WTC11 (cell line): ENCODE results near the gene IL16. TPM values are rescaled to one million over a fixed set of nuclear protein-coding genes. Genes with fewer than 3 reads are reported as not detected.

Source experiments
- ATAC-seq: fragments of 200-7000 bp; cut with Tn5 transposase; 2 replicates; pipeline ENCODE4 v1.10.0; 2021; ENCODE audit warnings: mild to moderate bottlenecking, moderate library complexity
- CTCF ChIA-PET: fragments of 300-600 bp; sonication (Branson Sonifier 250); formaldehyde crosslinking; loops from one replicate; lab custom pipeline; 2021; ENCODE audit warnings: antibody characterized with exemption; lab: Charles Lee
- POLR2A ChIA-PET: fragments of 350-600 bp; sonication (Branson Sonifier 250); formaldehyde crosslinking; loops from one replicate; lab custom pipeline; 2021; ENCODE audit warnings: antibody characterized with exemption; lab: Charles Lee
- DNase-seq: peaks from one replicate; pipeline ENCODE4 v3.0.0; 2021; ENCODE audit warnings: low spot score
- H3K27ac Mint-ChIP-seq: 2 replicates; pipeline ENCODE4 v1.8.0; 2021; ENCODE audit warnings: mixed read lengths
- H3K27me3 Mint-ChIP-seq: 2 replicates; pipeline ENCODE4 v1.8.0; 2021; ENCODE audit warnings: low read depth, mild to moderate bottlenecking, moderate library complexity, mixed read lengths
- H3K36me3 Mint-ChIP-seq: 2 replicates; pipeline ENCODE4 v1.8.0; 2021; ENCODE audit warnings: mixed read lengths
- H3K4me1 Mint-ChIP-seq: 2 replicates; pipeline ENCODE4 v1.8.0; 2022; ENCODE audit warnings: mixed read lengths
- H3K4me3 Mint-ChIP-seq: 2 replicates; pipeline ENCODE4 v1.8.0; 2021; ENCODE audit warnings: mild to moderate bottlenecking, moderate library complexity, mixed read lengths
- H3K9me3 Mint-ChIP-seq: 2 replicates; pipeline ENCODE4 v1.8.0; 2021; ENCODE audit warnings: mixed read lengths
- ATF1 ChIP-seq: sonication (generic); formaldehyde crosslinking; IDR thresholded peaks from 2 replicates; pipeline ENCODE4 v1.8.1; 2023; ENCODE audit warnings: mild to moderate bottlenecking, moderate library complexity, missing genetic modification reagents
- CREB1 ChIP-seq: sonication (generic); formaldehyde crosslinking; IDR thresholded peaks from 2 replicates; pipeline ENCODE4 v1.8.0; 2023; ENCODE audit warnings: mild to moderate bottlenecking, missing genetic modification reagents
- EMX1 ChIP-seq: fragments of 250-450 bp; sonication (Bioruptor Pico); IDR thresholded peaks from 2 replicates; pipeline ENCODE4 v1.8.0; 2021; ENCODE audit warnings: mild to moderate bottlenecking
- ERG ChIP-seq: fragments of 250-450 bp; sonication (Bioruptor Pico); IDR thresholded peaks from 2 replicates; pipeline ENCODE4 v1.8.0; 2021; ENCODE audit warnings: mild to moderate bottlenecking
- ESRRA ChIP-seq: sonication (generic); formaldehyde crosslinking; IDR thresholded peaks from 2 replicates; pipeline ENCODE4 v1.8.1; 2022; ENCODE audit warnings: mild to moderate bottlenecking, missing genetic modification reagents, borderline replicate concordance
- FOXK1 ChIP-seq: sonication (generic); formaldehyde crosslinking; IDR thresholded peaks from 2 replicates; pipeline ENCODE4 v1.8.0; 2022; ENCODE audit warnings: mild to moderate bottlenecking, moderate library complexity, missing genetic modification reagents
- FOXP1 ChIP-seq: sonication (generic); formaldehyde crosslinking; IDR thresholded peaks from 2 replicates; pipeline ENCODE4 v1.8.0; 2022; ENCODE audit warnings: missing genetic modification reagents, mild to moderate bottlenecking, moderate library complexity, borderline replicate concordance
- GABPB1 ChIP-seq: sonication (generic); formaldehyde crosslinking; IDR thresholded peaks from 2 replicates; pipeline ENCODE4 v1.8.1; 2023; ENCODE audit warnings: mild to moderate bottlenecking, missing genetic modification reagents
- GRHL2 ChIP-seq: fragments of 250-450 bp; sonication (Bioruptor Pico); IDR thresholded peaks from 2 replicates; pipeline ENCODE4 v1.8.0; 2022; ENCODE audit warnings: mild to moderate bottlenecking, moderate library complexity; ENCODE audit not compliant: insufficient replicate concordance, severe bottlenecking
- GTF2I ChIP-seq: fragments of 250-450 bp; sonication (Bioruptor Pico); conservative IDR thresholded peaks from 2 replicates; pipeline ENCODE4 v1.4.0; 2021; ENCODE audit warnings: mild to moderate bottlenecking
- HMGA2 ChIP-seq: fragments of 250-450 bp; sonication (Bioruptor Pico); IDR thresholded peaks from 2 replicates; pipeline ENCODE4 v1.4.0; 2021; ENCODE audit warnings: mild to moderate bottlenecking, moderate library complexity
- MLX ChIP-seq: sonication (generic); formaldehyde crosslinking; IDR thresholded peaks from 2 replicates; pipeline ENCODE4 v1.8.1; 2023; ENCODE audit warnings: mild to moderate bottlenecking, missing genetic modification reagents, moderate library complexity
- MXD4 ChIP-seq: fragments of 250-450 bp; sonication (Bioruptor Pico); IDR thresholded peaks from 2 replicates; pipeline ENCODE4 v1.8.0; 2021; ENCODE audit warnings: mild to moderate bottlenecking, moderate library complexity, borderline replicate concordance
- NFE2L1 ChIP-seq: sonication (generic); formaldehyde crosslinking; IDR thresholded peaks from 2 replicates; pipeline ENCODE4 v1.8.1; 2023; ENCODE audit warnings: missing genetic modification reagents
- NR3C1 ChIP-seq: sonication (generic); formaldehyde crosslinking; conservative IDR thresholded peaks from 2 replicates; pipeline ENCODE4 v1.8.1; 2023; ENCODE audit warnings: low read depth, mild to moderate bottlenecking, missing genetic modification reagents
- OVOL2 ChIP-seq: fragments of 250-450 bp; sonication (Bioruptor Pico); IDR thresholded peaks from 2 replicates; pipeline ENCODE4 v1.9.0; 2021; ENCODE audit warnings: mild to moderate bottlenecking, borderline replicate concordance
- PRDM15 ChIP-seq: sonication (generic); formaldehyde crosslinking; IDR thresholded peaks from 2 replicates; pipeline ENCODE4 v1.8.0; 2022; ENCODE audit warnings: missing genetic modification reagents
- RELA ChIP-seq: sonication (generic); formaldehyde crosslinking; IDR thresholded peaks from 2 replicates; pipeline ENCODE4 v1.8.1; 2022; ENCODE audit warnings: missing genetic modification reagents, mild to moderate bottlenecking, borderline replicate concordance
- RORB ChIP-seq: fragments of 250-450 bp; sonication (Bioruptor Pico); IDR thresholded peaks from 2 replicates; pipeline ENCODE4 v1.9.0; 2021; ENCODE audit warnings: mild to moderate bottlenecking
- SMAD3 ChIP-seq: sonication (generic); formaldehyde crosslinking; IDR thresholded peaks from 2 replicates; pipeline ENCODE4 v1.8.0; 2022; ENCODE audit warnings: missing genetic modification reagents, mild to moderate bottlenecking, borderline replicate concordance
- SOX15 ChIP-seq: fragments of 250-450 bp; sonication (Bioruptor Pico); IDR thresholded peaks from 2 replicates; pipeline ENCODE4 v1.9.0; 2021; ENCODE audit warnings: mild to moderate bottlenecking
- TEAD1 ChIP-seq: sonication (generic); formaldehyde crosslinking; IDR thresholded peaks from 2 replicates; pipeline ENCODE4 v1.8.0; 2022; ENCODE audit warnings: mild to moderate bottlenecking, missing genetic modification reagents
- ZNF121 ChIP-seq: sonication (generic); formaldehyde crosslinking; IDR thresholded peaks from 2 replicates; pipeline ENCODE4 v1.8.0; 2023; ENCODE audit warnings: missing genetic modification reagents
- ZNF232 ChIP-seq: sonication (generic); formaldehyde crosslinking; IDR thresholded peaks from 2 replicates; pipeline ENCODE4 v1.8.0; 2022; ENCODE audit warnings: mild to moderate bottlenecking, missing genetic modification reagents
- ZNF263 ChIP-seq: sonication (generic); formaldehyde crosslinking; IDR thresholded peaks from 2 replicates; pipeline ENCODE4 v1.8.1; 2022; ENCODE audit warnings: low read depth, mild to moderate bottlenecking, moderate library complexity, missing genetic modification reagents
- ZNF317 ChIP-seq: sonication (generic); formaldehyde crosslinking; IDR thresholded peaks from 2 replicates; pipeline ENCODE4 v1.8.1; 2023; ENCODE audit warnings: low read depth, mild to moderate bottlenecking, moderate library complexity, missing genetic modification reagents, borderline replicate concordance
- ZNF425 ChIP-seq: fragments of 250-450 bp; sonication (Bioruptor Pico); conservative IDR thresholded peaks from 2 replicates; pipeline ENCODE4 v1.9.0; 2021; ENCODE audit warnings: mild to moderate bottlenecking
- total RNA-seq: library from RNA; stranded (reverse); gene quantifications from 3 replicates; pipeline ENCODE4 v1.2.3, GENCODE V29; 2021
- TF ChIP-seq, protein P1 (sequence below): fragments of 250-450 bp; sonication (Bioruptor Pico); IDR thresholded peaks from 2 replicates; pipeline ENCODE4 v1.9.0; 2021; ENCODE audit warnings: mild to moderate bottlenecking

The IL16 gene
- total RNA-seq, 1 experiment from 2014 or later, result 0.61 TPM

DNA sequence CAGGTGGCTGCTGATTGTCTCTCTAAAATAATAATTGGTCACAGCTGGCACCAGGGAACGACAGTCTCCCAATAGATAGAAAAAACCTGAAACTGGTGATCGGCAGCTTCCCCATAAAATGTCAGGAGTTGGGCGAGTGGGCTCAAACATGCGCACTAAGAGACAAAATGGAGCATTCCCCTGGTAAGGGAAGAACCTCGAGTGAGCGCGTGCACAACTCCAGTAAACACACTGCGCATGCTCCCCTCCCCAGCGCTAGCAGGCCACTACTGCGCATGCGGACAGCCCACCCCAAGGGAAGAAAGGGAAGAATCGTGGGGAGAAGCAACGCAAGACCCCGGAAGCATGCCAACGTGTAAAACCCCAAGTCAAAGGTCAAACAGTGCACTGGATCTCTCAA, 134.9 kb downstream of the IL16 start:
- ChIA-PET POLR2A (no interaction called here), CTCF (interaction anchor here (0.6 to 1.5 kb wide), 2 partner anchors 56 to 66 kb away, joined by 3 to 6 read pairs; no protein-coding TSS in a partner anchor)
- DNase-seq (no peak), ATAC-seq (no peak)
- no peak overlapping the region for H3K27ac Mint-ChIP-seq
- TF ChIP-seq NFE2L1 (CRISPR knock-in tag) (no peak), RELA (no peak), MLX (no peak), SMAD3 (CRISPR knock-in tag) (no peak), RORB (no peak), SOX15 (CRISPR knock-in tag) (no peak), ERG (CRISPR knock-in tag) (no peak), GABPB1 (no peak), OVOL2 (CRISPR knock-in tag) (no peak), GRHL2 (CRISPR knock-in tag) (no peak), FOXK1 (no peak), ZNF263 (CRISPR knock-in tag) (no peak), FOXP1 (CRISPR knock-in tag) (no peak), ATF1 (CRISPR knock-in tag) (no peak), CREB1 (CRISPR knock-in tag) (no peak), TEAD1 (CRISPR knock-in tag) (no peak)
- TF ChIP-seq, protein P1, sequence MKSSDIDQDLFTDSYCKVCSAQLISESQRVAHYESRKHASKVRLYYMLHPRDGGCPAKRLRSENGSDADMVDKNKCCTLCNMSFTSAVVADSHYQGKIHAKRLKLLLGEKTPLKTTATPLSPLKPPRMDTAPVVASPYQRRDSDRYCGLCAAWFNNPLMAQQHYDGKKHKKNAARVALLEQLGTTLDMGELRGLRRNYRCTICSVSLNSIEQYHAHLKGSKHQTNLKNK (CRISPR knock-in tag), result no peak
- H3K9me3 Mint-ChIP-seq, result no peaks in the 10 kb centered on the region
- H3K36me3 Mint-ChIP-seq, result no peaks in the 10 kb centered on the region
- H3K27me3 Mint-ChIP-seq, result no peaks in the 10 kb centered on the region
- no peaks in the 10 kb centered on the region for H3K4me1 Mint-ChIP-seq
- H3K4me3 Mint-ChIP-seq, result no peak overlapping the region

GRCh38 chr15:81332326-81332725, 135.6 kb downstream of the IL16 start:
- no peaks in the 10 kb centered on the region for H3K9me3 Mint-ChIP-seq
- ATAC-seq, result no peak
- CTCF ChIA-PET, result interaction anchor here (0.6 kb wide), 1 partner anchor 57 kb away, joined by 3 read pairs; no protein-coding TSS in a partner anchor
- DNase-seq, result no peak
- H3K36me3 Mint-ChIP-seq, result no peaks in the 10 kb centered on the region
- H3K4me1 Mint-ChIP-seq, result no peaks in the 10 kb centered on the region
- POLR2A ChIA-PET, result no interaction called here
- no peak overlapping the region for H3K27ac Mint-ChIP-seq
- no peaks in the 10 kb centered on the region for H3K27me3 Mint-ChIP-seq
- no peak overlapping the region for H3K4me3 Mint-ChIP-seq
- TF ChIP-seq ESRRA (CRISPR knock-in tag) (no peak), ZNF232 (CRISPR knock-in tag) (no peak), GTF2I (CRISPR knock-in tag) (no peak), GABPB1 (no peak), NR3C1 (CRISPR knock-in tag) (no peak), ZNF121 (CRISPR knock-in tag) (no peak)

DNA sequence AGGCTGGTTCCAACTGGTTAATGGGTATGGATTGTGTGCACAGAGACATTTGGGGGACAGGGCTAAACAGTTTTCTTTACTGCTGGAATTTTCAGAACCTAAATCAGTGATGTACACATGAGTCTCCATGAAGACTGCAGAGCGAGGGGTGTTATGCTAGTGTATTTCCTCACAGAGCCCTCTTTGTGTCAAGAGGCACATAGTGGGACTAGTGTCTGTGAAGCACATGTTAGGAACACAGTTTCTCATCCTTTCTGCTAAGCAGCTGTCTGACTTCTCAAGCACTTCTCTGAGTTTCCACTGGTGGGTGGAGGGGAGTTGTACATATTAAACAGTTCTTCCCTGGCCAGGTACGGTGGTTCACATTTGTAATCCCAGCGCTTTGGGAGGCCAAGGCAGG, 136.7 kb downstream of the IL16 start:
- Mint-ChIP-seq H3K27ac (no peak overlapping the region), H3K36me3 (no peaks in the 10 kb centered on the region), H3K4me1 (no peaks in the 10 kb centered on the region), H3K9me3 (no peaks in the 10 kb centered on the region), H3K4me3 (no peak overlapping the region), H3K27me3 (no peaks in the 10 kb centered on the region)
- DNase-seq, result no peak
- CTCF ChIA-PET, result interaction anchor here (2.2 kb wide), 1 partner anchor 67 kb away, joined by 6 read pairs; no protein-coding TSS in a partner anchor
- POLR2A ChIA-PET, result no interaction called here
- ATAC-seq, result no peak
- TF ChIP-seq ZNF317 (CRISPR knock-in tag), result no peak
- no peak for TF ChIP-seq ZNF425
- no peak for TF ChIP-seq MXD4
- TF ChIP-seq PRDM15 (CRISPR knock-in tag), result no peak
- no peak for TF ChIP-seq HMGA2 (CRISPR knock-in tag)
- TF ChIP-seq EMX1 (CRISPR knock-in tag), result no peak
- no peak for TF ChIP-seq OVOL2 (CRISPR knock-in tag)
